Suprapubic skin (tissue), 4 donors: ENCODE measurements around the gene STAT3. TPM values are rescaled to one million over a fixed set of nuclear protein-coding genes. Genes with fewer than 3 reads are reported as not detected.

Source experiments
- DNase-seq, 2 donors: peaks; one replicate each; pipeline ENCODE4 v3.0.0-alpha.2; 2019; ENCODE audit warnings: low spot score in 2 of 2
- H3K27ac ChIP-seq: fragments of 200-600 bp; sonication (generic); one replicate; pipeline ENCODE4 v1.5.1; 2019
- H3K27me3 ChIP-seq: fragments of 200-600 bp; sonication (generic); one replicate; pipeline ENCODE4 v1.5.1; 2019
- H3K36me3 ChIP-seq: fragments of 200-600 bp; sonication (generic); one replicate; pipeline ENCODE4 v1.5.1; 2019
- H3K4me1 ChIP-seq: fragments of 200-600 bp; sonication (generic); one replicate; pipeline ENCODE4 v1.5.1; 2019
- H3K4me3 ChIP-seq: fragments of 200-600 bp; sonication (generic); one replicate; pipeline ENCODE4 v1.5.1; 2019; ENCODE audit warnings: mild to moderate bottlenecking
- H3K9me3 ChIP-seq: fragments of 200-600 bp; sonication (generic); one replicate; pipeline ENCODE4 v1.5.1; 2019
- EP300 ChIP-seq: sonication (generic); formaldehyde crosslinking; IDR thresholded peaks from one replicate; pipeline ENCODE4 v1.6.1; 2017; ENCODE audit warnings: antibody characterized with exemption
- POLR2A ChIP-seq, 2 donors: fragments of 450-650 bp; IDR thresholded peaks; one replicate each; pipeline ENCODE4 v1.6.1; 2017; ENCODE audit warnings: antibody characterized with exemption in 2 of 2, mild to moderate bottlenecking in 2 of 2, moderate library complexity in 2 of 2
- POLR2AphosphoS5 ChIP-seq, 3 donors: sonication (generic); formaldehyde crosslinking; IDR thresholded peaks; one replicate each; pipeline ENCODE4 v1.6.1; 2017; ENCODE audit warnings: antibody characterized with exemption in 3 of 3
- WGBS: methylation state at CpG from one replicate; pipeline ENCODE4 v1.1.5; 2018; 5-methylcytosine and 5-hydroxymethylcytosine counted together
- total RNA-seq, 4 donors: library from RNA; depleted of rRNA; stranded (reverse); fragments of >200 nt; gene quantifications; one replicate each; pipeline ENCODE4 v1.1.0, GENCODE V29; 2016
- TF ChIP-seq, protein P1 (sequence below), 2 donors: fragments of 200-600 bp in 1 of 2; fragments of 450-650 bp in 1 of 2; sonication (generic) in 1 of 2; IDR thresholded peaks; one replicate each; pipeline ENCODE4 v1.5.1; 2016 to 2019; ENCODE audit warnings: antibody characterized with exemption in 2 of 2, mild to moderate bottlenecking in 1 of 2, moderate library complexity in 1 of 2

The STAT3 gene
- total RNA-seq, 4 donors from 2014 or later = 144 to 174 (median 152) TPM

DNA sequence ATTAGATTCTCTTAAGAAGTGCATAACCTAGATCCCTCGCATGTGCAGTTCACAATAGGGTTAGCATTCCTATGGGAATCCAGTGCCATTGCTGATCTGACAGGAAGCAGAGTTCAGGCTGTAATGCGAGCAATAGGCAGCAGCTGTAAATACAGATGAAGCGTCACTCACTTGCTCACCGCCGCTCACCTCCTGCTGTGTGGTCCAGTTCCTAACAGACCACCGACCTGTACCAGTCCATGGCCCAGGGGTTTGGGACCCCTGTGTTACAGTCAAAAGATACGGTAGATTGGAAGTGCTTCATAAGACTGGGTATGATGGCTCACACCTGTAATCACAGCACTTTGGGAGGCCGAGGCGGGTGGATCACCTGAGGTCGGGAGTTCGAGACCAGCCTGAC lies 97.1 kb downstream of the STAT3 start:
- peak in 1 of 2 donors; percentile 50 for DNase-seq
- 91% methylated on average over 11 of the region's 11 CpGs for WGBS
- Histone ChIP-seq H3K36me3 (peaks cover 30% of the 10 kb centered on the region), H3K9me3 (no peaks in the 10 kb centered on the region), H3K27me3 (no peaks in the 10 kb centered on the region), H3K4me3 (no peak overlapping the region), H3K27ac (no peak overlapping the region), H3K4me1 (peaks cover 48% of the 10 kb centered on the region)
- TF ChIP-seq EP300 (no peak), POLR2AphosphoS5 (IDR thresholded peaks at IDR 0.05) (no peak), POLR2A (IDR thresholded peaks at IDR 0.05) (no peak)
- TF ChIP-seq, protein P1, sequence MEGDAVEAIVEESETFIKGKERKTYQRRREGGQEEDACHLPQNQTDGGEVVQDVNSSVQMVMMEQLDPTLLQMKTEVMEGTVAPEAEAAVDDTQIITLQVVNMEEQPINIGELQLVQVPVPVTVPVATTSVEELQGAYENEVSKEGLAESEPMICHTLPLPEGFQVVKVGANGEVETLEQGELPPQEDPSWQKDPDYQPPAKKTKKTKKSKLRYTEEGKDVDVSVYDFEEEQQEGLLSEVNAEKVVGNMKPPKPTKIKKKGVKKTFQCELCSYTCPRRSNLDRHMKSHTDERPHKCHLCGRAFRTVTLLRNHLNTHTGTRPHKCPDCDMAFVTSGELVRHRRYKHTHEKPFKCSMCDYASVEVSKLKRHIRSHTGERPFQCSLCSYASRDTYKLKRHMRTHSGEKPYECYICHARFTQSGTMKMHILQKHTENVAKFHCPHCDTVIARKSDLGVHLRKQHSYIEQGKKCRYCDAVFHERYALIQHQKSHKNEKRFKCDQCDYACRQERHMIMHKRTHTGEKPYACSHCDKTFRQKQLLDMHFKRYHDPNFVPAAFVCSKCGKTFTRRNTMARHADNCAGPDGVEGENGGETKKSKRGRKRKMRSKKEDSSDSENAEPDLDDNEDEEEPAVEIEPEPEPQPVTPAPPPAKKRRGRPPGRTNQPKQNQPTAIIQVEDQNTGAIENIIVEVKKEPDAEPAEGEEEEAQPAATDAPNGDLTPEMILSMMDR (IDR thresholded peaks at IDR 0.05) = no peak

DNA sequence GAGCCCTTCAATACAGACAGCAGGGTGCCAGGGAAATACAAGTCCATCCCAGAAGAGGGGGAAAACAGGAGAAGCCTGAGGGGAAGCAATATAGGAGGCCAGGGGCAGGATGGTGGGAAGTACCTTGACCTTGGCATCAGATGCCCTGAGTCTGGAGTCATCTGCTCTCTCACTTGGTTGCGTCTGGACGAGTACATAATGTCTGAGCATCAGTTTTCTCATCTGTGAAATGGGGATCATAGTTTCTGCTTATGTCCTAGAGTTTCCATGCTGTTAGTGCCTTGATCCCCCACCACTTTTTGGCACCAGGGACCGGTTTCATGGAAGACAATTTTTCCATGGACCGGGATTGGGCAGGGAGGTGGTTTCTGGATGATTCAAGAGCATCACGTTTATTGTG lies 97.7 kb downstream of the STAT3 start:
- H3K4me3 ChIP-seq = no peak overlapping the region
- no peaks in the 10 kb centered on the region for H3K27me3 ChIP-seq
- H3K9me3 ChIP-seq = no peaks in the 10 kb centered on the region
- TF ChIP-seq POLR2AphosphoS5 (IDR thresholded peaks at IDR 0.05) = no peak
- TF ChIP-seq POLR2A (IDR thresholded peaks at IDR 0.05) = no peak
- TF ChIP-seq EP300 = no peak
- TF ChIP-seq, protein P1 (IDR thresholded peaks at IDR 0.05) = no peak
- peaks cover 24% of the 10 kb centered on the region for H3K36me3 ChIP-seq
- 71% methylated on average over 5 of the region's 5 CpGs for WGBS
- peak; percentile 9 to 48 for DNase-seq
- H3K27ac ChIP-seq = no peak overlapping the region
- H3K4me1 ChIP-seq = peaks cover 54% of the 10 kb centered on the region

DNA sequence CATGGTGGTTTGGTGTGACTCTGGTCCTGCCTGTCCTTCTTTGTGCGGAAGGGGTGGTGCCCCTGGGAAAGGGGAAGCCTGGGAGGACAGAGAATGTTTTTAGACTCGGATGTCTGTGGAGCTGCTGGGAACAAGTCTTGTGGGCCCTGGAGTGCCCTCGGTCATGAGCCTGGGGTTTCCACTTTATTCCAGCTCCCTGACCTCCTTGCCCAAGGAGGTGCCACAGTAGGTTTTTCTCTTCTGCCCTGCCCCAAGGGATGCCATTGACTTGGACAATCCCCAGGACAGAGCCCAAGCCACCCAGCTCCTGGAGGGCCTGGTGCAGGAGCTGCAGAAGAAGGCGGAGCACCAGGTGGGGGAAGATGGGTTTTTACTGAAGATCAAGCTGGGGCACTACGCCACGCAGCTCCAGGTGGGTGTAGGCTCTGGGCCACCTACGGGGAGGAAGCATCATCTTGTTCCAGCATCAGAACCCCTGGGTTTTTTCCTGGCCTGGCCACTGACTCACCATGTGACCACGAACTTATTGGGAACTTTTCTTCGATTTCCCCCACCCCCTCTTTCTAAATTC lies 98.5 kb downstream of the STAT3 start:
- H3K4me3 ChIP-seq = peak overlapping the region; percentile 70
- TF ChIP-seq POLR2AphosphoS5 (IDR thresholded peaks at IDR 0.05) (no peak), EP300 (no peak), POLR2A (IDR thresholded peaks at IDR 0.05) (no peak)
- TF ChIP-seq, protein P1 (IDR thresholded peaks at IDR 0.05) = no peak
- peaks cover 59% of the 10 kb centered on the region for H3K4me1 ChIP-seq
- H3K36me3 ChIP-seq = peaks cover 16% of the 10 kb centered on the region
- peak; percentile 66 to 70 for DNase-seq
- no peaks in the 10 kb centered on the region for H3K27me3 ChIP-seq
- H3K9me3 ChIP-seq = no peaks in the 10 kb centered on the region
- 63% methylated on average over 7 of the region's 9 CpGs for WGBS
- H3K27ac ChIP-seq = peak overlapping the region; percentile 85

DNA sequence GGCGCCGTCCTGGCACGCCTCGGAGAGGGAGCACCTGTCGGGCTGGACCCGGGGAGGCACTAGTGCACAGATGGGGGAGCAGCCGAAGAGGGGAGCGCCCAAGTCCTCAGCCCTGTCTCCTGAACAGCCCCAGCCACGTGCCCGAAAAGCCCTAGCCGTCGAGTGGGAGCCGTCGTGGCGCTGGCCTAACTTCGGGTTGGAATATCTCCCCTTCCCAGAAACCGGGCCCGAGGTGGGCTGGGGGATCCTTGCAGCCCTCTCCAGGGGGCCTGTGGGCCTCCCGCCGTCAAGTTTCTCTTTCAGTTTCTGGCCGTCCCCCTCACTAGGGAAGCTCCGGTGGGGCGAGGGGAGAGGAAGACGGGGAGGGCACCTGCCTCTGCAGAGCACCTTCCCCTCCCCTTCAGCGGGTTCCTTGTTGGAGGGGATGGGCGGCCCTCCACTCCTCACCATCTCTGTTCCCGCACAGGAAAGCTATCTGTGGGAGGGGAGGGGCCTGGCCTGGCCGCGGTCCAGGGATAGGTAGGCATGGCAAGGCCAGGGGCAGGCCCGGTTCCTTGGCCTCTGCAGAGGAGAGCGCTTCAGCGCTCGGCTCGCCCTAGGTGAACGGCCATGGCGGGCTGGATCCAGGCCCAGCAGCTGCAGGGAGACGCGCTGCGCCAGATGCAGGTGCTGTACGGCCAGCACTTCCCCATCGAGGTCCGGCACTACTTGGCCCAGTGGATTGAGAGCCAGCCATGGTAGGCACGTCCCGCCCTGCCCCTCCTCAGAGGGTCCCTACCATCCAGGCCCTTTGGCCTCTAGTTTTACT lies 99.2 kb downstream of the STAT3 start:
- DNase-seq = peak; percentile 81
- 40% methylated on average over 3 of the region's 44 CpGs for WGBS
- no peaks in the 10 kb centered on the region for H3K27me3 ChIP-seq

More for the DNA sequence above, 99.2 kb downstream of the STAT3 start:
- Histone ChIP-seq H3K4me1 (peaks cover 59% of the 10 kb centered on the region), H3K36me3 (peaks cover 14% of the 10 kb centered on the region), H3K9me3 (no peaks in the 10 kb centered on the region), H3K4me3 (peak overlapping the region; percentile 70), H3K27ac (peak overlapping the region; percentile 85)
- TF ChIP-seq EP300 = no peak
- no peak for TF ChIP-seq POLR2AphosphoS5 (IDR thresholded peaks at IDR 0.05)
- no peak for TF ChIP-seq POLR2A (IDR thresholded peaks at IDR 0.05)
- TF ChIP-seq, protein P1 (IDR thresholded peaks at IDR 0.05) = no peak
